GM23338 (cell line): ENCODE results near the gene ST3GAL6. TPM values are rescaled to one million over a fixed set of nuclear protein-coding genes. Genes with fewer than 3 reads are reported as not detected.

Source experiments
- ATAC-seq: fragments of 200-7000 bp; cut with Tn5 transposase; 3 replicates; pipeline ENCODE4 v1.9.1; 2020
- DNase-seq: peaks from one replicate; pipeline ENCODE4 v3.0.0-alpha.2; 2015; ENCODE audit warnings: low spot score
- H2AFZ ChIP-seq: fragments of 200-600 bp; sonication (generic); 2 replicates; pipeline ENCODE4 v1.8.0; 2016; ENCODE audit warnings: antibody characterized with exemption, mild to moderate bottlenecking, moderate library complexity
- H3F3A ChIP-seq: fragments of 200-600 bp; sonication (generic); replicated peaks from 2 replicates; pipeline ENCODE4 v1.8.0; 2017; ENCODE audit warnings: antibody characterized with exemption, mixed run types, low read depth
- H3K27ac ChIP-seq: fragments of 200-600 bp; sonication (generic); 2 replicates; pipeline ENCODE4 v1.6.1; 2016; ENCODE audit warnings: low read depth
- H3K27me3 ChIP-seq: fragments of 200-600 bp; sonication (generic); 2 replicates; pipeline ENCODE4 v1.8.0; 2016; ENCODE audit warnings: mild to moderate bottlenecking, mixed run types, moderate library complexity; ENCODE audit not compliant: insufficient read depth
- H3K36me3 ChIP-seq: fragments of 200-600 bp; sonication (generic); 2 replicates; pipeline ENCODE4 v1.8.0; 2016; ENCODE audit warnings: mild to moderate bottlenecking; ENCODE audit not compliant: insufficient read depth
- H3K4me1 ChIP-seq: fragments of 200-600 bp; sonication (generic); 2 replicates; pipeline ENCODE4 v1.8.0; 2016; ENCODE audit warnings: mild to moderate bottlenecking, moderate library complexity; ENCODE audit not compliant: insufficient read depth
- H3K4me2 ChIP-seq: fragments of 200-600 bp; sonication (generic); 2 replicates; pipeline ENCODE4 v1.7.1; 2017; ENCODE audit warnings: mixed run types
- H3K4me3 ChIP-seq: fragments of 200-600 bp; sonication (generic); 2 replicates; pipeline ENCODE4 v1.6.1; 2016; ENCODE audit warnings: mixed run types
- H3K79me2 ChIP-seq: fragments of 200-600 bp; sonication (generic); replicated peaks from 2 replicates; pipeline ENCODE4 v1.8.0; 2017; ENCODE audit warnings: mild to moderate bottlenecking; ENCODE audit not compliant: insufficient read depth
- H3K9me2 ChIP-seq: fragments of 200-600 bp; sonication (generic); 2 replicates; pipeline ENCODE4 v1.8.0; 2017; ENCODE audit not compliant: insufficient read depth
- H4K20me1 ChIP-seq: fragments of 200-600 bp; sonication (generic); replicated peaks from 2 replicates; pipeline ENCODE4 v1.8.0; 2017; ENCODE audit warnings: mild to moderate bottlenecking; ENCODE audit not compliant: insufficient read depth
- H3K27ac Mint-ChIP-seq: 2 replicates; pipeline ENCODE4 v1.8.0; 2020; ENCODE audit warnings: inconsistent platforms, mild to moderate bottlenecking, moderate library complexity, mixed read lengths
- H3K27me3 Mint-ChIP-seq: 3 replicates; pipeline ENCODE4 v1.8.0; 2022; ENCODE audit warnings: low read depth, mild to moderate bottlenecking, moderate library complexity, mixed read lengths, inconsistent platforms; ENCODE audit not compliant: insufficient read depth, poor library complexity
- H3K36me3 Mint-ChIP-seq: 3 replicates; pipeline ENCODE4 v1.8.0; 2021; ENCODE audit warnings: low read depth, mild to moderate bottlenecking, inconsistent platforms, moderate library complexity, mixed read lengths
- H3K4me1 Mint-ChIP-seq: 3 replicates; pipeline ENCODE4 v1.8.0; 2020; ENCODE audit warnings: mild to moderate bottlenecking, inconsistent platforms, mixed read lengths
- H3K4me3 Mint-ChIP-seq: 3 replicates; pipeline ENCODE4 v1.8.0; 2021; ENCODE audit warnings: moderate library complexity, mild to moderate bottlenecking, inconsistent platforms, mixed read lengths
- H3K9me3 Mint-ChIP-seq: 3 replicates; pipeline ENCODE4 v1.8.0; 2020; ENCODE audit warnings: moderate library complexity, mild to moderate bottlenecking, inconsistent platforms, mixed read lengths
- CREB1 ChIP-seq: fragments of 250-450 bp; sonication (Bioruptor Pico); IDR thresholded peaks from 2 replicates; pipeline ENCODE4 v1.5.0; 2020; ENCODE audit warnings: low read depth, mild to moderate bottlenecking, moderate library complexity
- CTCF ChIP-seq, 2 experiments: fragments of 200-600 bp in 1 of 2; sonication (generic) in 1 of 2; conservative IDR thresholded peaks; 2 replicates each; pipeline versions ENCODE4 v1.5.1 to v1.6.1; 2016 to 2017; ENCODE audit warnings: antibody characterized with exemption in 2 of 2, low read depth in 2 of 2, mild to moderate bottlenecking in 2 of 2, moderate library complexity in 1 of 2
- EZH2phosphoT487 ChIP-seq: fragments of 200-600 bp; sonication (generic); IDR thresholded peaks from one replicate; pipeline ENCODE4 v1.8.1; 2018; ENCODE audit warnings: antibody characterized with exemption; ENCODE audit not compliant: unreplicated experiment
- JUNB ChIP-seq: IDR thresholded peaks from one replicate; pipeline ENCODE4 v1.6.1; 2016; ENCODE audit warnings: antibody characterized with exemption; ENCODE audit not compliant: unreplicated experiment
- NANOG ChIP-seq: IDR thresholded peaks from 2 replicates; pipeline ENCODE4 v1.6.1; 2016; ENCODE audit warnings: antibody characterized with exemption, borderline replicate concordance
- POLR2AphosphoS5 ChIP-seq: IDR thresholded peaks from 2 replicates; pipeline ENCODE4 v1.6.1; 2016; ENCODE audit warnings: antibody characterized with exemption, low read depth
- REST ChIP-seq: IDR thresholded peaks from one replicate; pipeline ENCODE4 v1.6.1; 2018; ENCODE audit warnings: antibody characterized with exemption; ENCODE audit not compliant: unreplicated experiment
- STAT1 ChIP-seq: IDR thresholded peaks from one replicate; pipeline ENCODE4 v1.6.1; 2016; ENCODE audit warnings: antibody characterized with exemption; ENCODE audit not compliant: unreplicated experiment
- ZNF114 ChIP-seq: fragments of 250-450 bp; sonication (Bioruptor Pico); IDR thresholded peaks from 2 replicates; pipeline ENCODE4 v1.5.0; 2020; ENCODE audit warnings: mild to moderate bottlenecking, moderate library complexity
- ZNF331 ChIP-seq: fragments of 250-450 bp; sonication (Bioruptor Pico); IDR thresholded peaks from 2 replicates; pipeline ENCODE4 v1.5.0; 2020; ENCODE audit warnings: low read depth, mild to moderate bottlenecking, moderate library complexity
- polyA plus RNA-seq: library from polyadenylated mRNA; unstranded; fragments of >200 nt; fragmentation: Nextera tagmentation; extraction: Ambion mirVana; gene quantifications from 2 replicates; pipeline ENCODE4 v1.2.1, GENCODE V29; 2016
- total RNA-seq: library from RNA; depleted of rRNA; stranded (reverse); fragments of >200 nt; shearing (Covaris generic); gene quantifications from 2 replicates; pipeline ENCODE4 v1.2.3, GENCODE V29; 2014
- TF ChIP-seq, protein P1 (sequence below): fragments of 250-450 bp; sonication (Bioruptor Pico); IDR thresholded peaks from 2 replicates; pipeline ENCODE4 v1.5.0; 2020; ENCODE audit warnings: mild to moderate bottlenecking, moderate library complexity

ST3GAL6 gene
- total and polyA plus RNA-seq, 2 experiments from 2014 or later, result 4.7 to 8.1 TPM

GRCh38 chr3:98826126-98826525, 63.0 kb downstream of the ST3GAL6 start:
- Histone ChIP-seq H3F3A (no peaks in the 10 kb centered on the region), H3K36me3 (peaks cover 11% of the 10 kb centered on the region), H2AFZ (no peak overlapping the region), H3K79me2 (no peaks in the 10 kb centered on the region), H3K27ac (no peak overlapping the region), H3K9me2 (no peaks in the 10 kb centered on the region), H3K4me2 (no peak overlapping the region), H3K4me3 (no peak overlapping the region), H3K4me1 (no peaks in the 10 kb centered on the region), H3K27me3 (no peaks in the 10 kb centered on the region), H4K20me1 (no peaks in the 10 kb centered on the region)
- TF ChIP-seq STAT1 (no peak), CREB1 (CRISPR knock-in tag) (no peak), ZNF331 (CRISPR knock-in tag) (no peak), ZNF114 (CRISPR knock-in tag) (no peak), REST (no peak), JUNB (no peak), NANOG (no peak), EZH2phosphoT487 (no peak), CTCF (conservative IDR thresholded peaks at IDR 0.05; ENCODE audit: low read depth in 2 of 2) (no peak), POLR2AphosphoS5 (no peak)
- TF ChIP-seq, protein P1, sequence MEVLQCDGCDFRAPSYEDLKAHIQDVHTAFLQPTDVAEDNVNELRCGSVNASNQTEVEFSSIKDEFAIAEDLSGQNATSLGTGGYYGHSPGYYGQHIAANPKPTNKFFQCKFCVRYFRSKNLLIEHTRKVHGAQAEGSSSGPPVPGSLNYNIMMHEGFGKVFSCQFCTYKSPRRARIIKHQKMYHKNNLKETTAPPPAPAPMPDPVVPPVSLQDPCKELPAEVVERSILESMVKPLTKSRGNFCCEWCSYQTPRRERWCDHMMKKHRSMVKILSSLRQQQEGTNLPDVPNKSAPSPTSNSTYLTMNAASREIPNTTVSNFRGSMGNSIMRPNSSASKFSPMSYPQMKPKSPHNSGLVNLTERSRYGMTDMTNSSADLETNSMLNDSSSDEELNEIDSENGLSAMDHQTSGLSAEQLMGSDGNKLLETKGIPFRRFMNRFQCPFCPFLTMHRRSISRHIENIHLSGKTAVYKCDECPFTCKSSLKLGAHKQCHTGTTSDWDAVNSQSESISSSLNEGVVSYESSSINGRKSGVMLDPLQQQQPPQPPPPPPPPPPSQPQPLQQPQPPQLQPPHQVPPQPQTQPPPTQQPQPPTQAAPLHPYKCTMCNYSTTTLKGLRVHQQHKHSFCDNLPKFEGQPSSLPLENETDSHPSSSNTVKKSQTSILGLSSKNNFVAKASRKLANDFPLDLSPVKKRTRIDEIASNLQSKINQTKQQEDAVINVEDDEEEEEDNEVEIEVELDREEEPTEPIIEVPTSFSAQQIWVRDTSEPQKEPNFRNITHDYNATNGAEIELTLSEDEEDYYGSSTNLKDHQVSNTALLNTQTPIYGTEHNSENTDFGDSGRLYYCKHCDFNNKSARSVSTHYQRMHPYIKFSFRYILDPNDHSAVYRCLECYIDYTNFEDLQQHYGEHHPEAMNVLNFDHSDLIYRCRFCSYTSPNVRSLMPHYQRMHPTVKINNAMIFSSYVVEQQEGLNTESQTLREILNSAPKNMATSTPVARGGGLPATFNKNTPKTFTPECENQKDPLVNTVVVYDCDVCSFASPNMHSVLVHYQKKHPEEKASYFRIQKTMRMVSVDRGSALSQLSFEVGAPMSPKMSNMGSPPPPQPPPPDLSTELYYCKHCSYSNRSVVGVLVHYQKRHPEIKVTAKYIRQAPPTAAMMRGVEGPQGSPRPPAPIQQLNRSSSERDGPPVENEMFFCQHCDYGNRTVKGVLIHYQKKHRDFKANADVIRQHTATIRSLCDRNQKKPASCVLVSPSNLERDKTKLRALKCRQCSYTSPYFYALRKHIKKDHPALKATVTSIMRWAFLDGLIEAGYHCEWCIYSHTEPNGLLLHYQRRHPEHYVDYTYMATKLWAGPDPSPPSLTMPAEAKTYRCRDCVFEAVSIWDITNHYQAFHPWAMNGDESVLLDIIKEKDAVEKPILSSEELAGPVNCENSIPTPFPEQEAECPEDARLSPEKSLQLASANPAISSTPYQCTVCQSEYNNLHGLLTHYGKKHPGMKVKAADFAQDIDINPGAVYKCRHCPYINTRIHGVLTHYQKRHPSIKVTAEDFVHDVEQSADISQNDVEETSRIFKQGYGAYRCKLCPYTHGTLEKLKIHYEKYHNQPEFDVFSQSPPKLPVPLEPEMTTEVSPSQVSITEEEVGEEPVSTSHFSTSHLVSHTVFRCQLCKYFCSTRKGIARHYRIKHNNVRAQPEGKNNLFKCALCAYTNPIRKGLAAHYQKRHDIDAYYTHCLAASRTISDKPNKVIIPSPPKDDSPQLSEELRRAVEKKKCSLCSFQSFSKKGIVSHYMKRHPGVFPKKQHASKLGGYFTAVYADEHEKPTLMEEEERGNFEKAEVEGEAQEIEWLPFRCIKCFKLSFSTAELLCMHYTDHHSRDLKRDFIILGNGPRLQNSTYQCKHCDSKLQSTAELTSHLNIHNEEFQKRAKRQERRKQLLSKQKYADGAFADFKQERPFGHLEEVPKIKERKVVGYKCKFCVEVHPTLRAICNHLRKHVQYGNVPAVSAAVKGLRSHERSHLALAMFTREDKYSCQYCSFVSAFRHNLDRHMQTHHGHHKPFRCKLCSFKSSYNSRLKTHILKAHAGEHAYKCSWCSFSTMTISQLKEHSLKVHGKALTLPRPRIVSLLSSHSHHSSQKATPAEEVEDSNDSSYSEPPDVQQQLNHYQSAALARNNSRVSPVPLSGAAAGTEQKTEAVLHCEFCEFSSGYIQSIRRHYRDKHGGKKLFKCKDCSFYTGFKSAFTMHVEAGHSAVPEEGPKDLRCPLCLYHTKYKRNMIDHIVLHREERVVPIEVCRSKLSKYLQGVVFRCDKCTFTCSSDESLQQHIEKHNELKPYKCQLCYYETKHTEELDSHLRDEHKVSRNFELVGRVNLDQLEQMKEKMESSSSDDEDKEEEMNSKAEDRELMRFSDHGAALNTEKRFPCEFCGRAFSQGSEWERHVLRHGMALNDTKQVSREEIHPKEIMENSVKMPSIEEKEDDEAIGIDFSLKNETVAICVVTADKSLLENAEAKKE (CRISPR knock-in tag), result no peak
- ATAC-seq, result no peak
- no peak for DNase-seq
- Mint-ChIP-seq H3K4me1 (peaks cover 5% of the 10 kb centered on the region; the same call in 2 of the 3 replicates), H3K27me3 (peaks cover 1% of the 10 kb centered on the region), H3K27ac (peak overlapping the region; percentile 72), H3K4me3 (no peak overlapping the region), H3K9me3 (peaks cover 21% of the 10 kb centered on the region), H3K36me3 (peaks cover 18% of the 10 kb centered on the region)
